HL-60 (cell line): ENCODE measurements around the gene CD151.

Source experiments
- DNase-seq, 2 experiments: peaks; one replicate each; pipeline ENCODE4 v3.0.0-alpha.2; 2010 to 2020; ENCODE audit warnings: low read depth in 1 of 2, low spot score in 1 of 2
- H3K27ac ChIP-seq: fragments of 250-450 bp; sonication (Bioruptor Pico); replicated peaks from 2 replicates; pipeline ENCODE4 v1.5.1; 2020; ENCODE audit warnings: mild to moderate bottlenecking, moderate library complexity
- H3K27me3 ChIP-seq: fragments of 250-450 bp; sonication (Bioruptor Pico); 2 replicates; pipeline ENCODE4 v1.5.1; 2021; ENCODE audit warnings: mild to moderate bottlenecking, moderate library complexity; ENCODE audit not compliant: insufficient read depth, poor library complexity, severe bottlenecking
- H3K4me3 ChIP-seq: replicated peaks from 2 replicates; pipeline ENCODE4 v1.5.1; 2011; ENCODE audit warnings: mild to moderate bottlenecking, control low read depth, low read length; ENCODE audit not compliant: insufficient read depth
- CTCF ChIP-seq: IDR thresholded peaks from one replicate; pipeline ENCODE4 v1.5.1; 2011; ENCODE audit warnings: low read length, control low read depth, inconsistent platforms; ENCODE audit not compliant: insufficient read depth
- GABPA ChIP-seq: IDR thresholded peaks from 2 replicates; pipeline ENCODE4 v1.6.1; 2012; ENCODE audit warnings: low read depth
- POLR2AphosphoS5 ChIP-seq: IDR thresholded peaks from 2 replicates; pipeline ENCODE4 v1.6.1; 2012; ENCODE audit warnings: low read depth
- SPI1 ChIP-seq: IDR thresholded peaks from 2 replicates; pipeline ENCODE4 v1.6.1; 2012; ENCODE audit warnings: low read depth, mild to moderate bottlenecking, borderline replicate concordance
- TF ChIP-seq, protein P1 (sequence below): IDR thresholded peaks from 2 replicates; pipeline ENCODE4 v1.6.1; 2012; ENCODE audit warnings: low read depth; ENCODE audit not compliant: insufficient replicate concordance

Gene CD151

DNA sequence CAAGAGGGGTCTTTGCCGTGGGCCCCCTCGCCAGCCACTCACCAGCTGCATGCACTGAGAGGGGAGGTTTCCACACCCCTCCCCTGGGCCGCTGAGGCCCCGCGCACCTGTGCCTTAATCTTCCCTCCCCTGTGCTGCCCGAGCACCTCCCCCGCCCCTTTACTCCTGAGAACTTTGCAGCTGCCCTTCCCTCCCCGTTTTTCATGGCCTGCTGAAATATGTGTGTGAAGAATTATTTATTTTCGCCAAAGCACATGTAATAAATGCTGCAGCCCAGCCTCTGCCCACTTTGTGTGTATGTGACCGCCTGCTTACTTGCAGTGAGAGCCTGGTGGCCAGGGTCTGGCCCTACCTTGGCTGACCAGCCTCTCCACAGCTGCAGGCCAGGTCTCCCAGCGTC, 7.8 kb upstream of the CD151 start:
- Histone ChIP-seq H3K4me3 (no peak overlapping the region), H3K27ac (no peak overlapping the region), H3K27me3 (no peaks in the 10 kb centered on the region)
- no peak for DNase-seq
- TF ChIP-seq SPI1 = no peak
- no peak for TF ChIP-seq GABPA
- TF ChIP-seq, protein P1, sequence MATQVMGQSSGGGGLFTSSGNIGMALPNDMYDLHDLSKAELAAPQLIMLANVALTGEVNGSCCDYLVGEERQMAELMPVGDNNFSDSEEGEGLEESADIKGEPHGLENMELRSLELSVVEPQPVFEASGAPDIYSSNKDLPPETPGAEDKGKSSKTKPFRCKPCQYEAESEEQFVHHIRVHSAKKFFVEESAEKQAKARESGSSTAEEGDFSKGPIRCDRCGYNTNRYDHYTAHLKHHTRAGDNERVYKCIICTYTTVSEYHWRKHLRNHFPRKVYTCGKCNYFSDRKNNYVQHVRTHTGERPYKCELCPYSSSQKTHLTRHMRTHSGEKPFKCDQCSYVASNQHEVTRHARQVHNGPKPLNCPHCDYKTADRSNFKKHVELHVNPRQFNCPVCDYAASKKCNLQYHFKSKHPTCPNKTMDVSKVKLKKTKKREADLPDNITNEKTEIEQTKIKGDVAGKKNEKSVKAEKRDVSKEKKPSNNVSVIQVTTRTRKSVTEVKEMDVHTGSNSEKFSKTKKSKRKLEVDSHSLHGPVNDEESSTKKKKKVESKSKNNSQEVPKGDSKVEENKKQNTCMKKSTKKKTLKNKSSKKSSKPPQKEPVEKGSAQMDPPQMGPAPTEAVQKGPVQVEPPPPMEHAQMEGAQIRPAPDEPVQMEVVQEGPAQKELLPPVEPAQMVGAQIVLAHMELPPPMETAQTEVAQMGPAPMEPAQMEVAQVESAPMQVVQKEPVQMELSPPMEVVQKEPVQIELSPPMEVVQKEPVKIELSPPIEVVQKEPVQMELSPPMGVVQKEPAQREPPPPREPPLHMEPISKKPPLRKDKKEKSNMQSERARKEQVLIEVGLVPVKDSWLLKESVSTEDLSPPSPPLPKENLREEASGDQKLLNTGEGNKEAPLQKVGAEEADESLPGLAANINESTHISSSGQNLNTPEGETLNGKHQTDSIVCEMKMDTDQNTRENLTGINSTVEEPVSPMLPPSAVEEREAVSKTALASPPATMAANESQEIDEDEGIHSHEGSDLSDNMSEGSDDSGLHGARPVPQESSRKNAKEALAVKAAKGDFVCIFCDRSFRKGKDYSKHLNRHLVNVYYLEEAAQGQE = no peak
- no peak for TF ChIP-seq POLR2AphosphoS5
- TF ChIP-seq CTCF = no peak

DNA sequence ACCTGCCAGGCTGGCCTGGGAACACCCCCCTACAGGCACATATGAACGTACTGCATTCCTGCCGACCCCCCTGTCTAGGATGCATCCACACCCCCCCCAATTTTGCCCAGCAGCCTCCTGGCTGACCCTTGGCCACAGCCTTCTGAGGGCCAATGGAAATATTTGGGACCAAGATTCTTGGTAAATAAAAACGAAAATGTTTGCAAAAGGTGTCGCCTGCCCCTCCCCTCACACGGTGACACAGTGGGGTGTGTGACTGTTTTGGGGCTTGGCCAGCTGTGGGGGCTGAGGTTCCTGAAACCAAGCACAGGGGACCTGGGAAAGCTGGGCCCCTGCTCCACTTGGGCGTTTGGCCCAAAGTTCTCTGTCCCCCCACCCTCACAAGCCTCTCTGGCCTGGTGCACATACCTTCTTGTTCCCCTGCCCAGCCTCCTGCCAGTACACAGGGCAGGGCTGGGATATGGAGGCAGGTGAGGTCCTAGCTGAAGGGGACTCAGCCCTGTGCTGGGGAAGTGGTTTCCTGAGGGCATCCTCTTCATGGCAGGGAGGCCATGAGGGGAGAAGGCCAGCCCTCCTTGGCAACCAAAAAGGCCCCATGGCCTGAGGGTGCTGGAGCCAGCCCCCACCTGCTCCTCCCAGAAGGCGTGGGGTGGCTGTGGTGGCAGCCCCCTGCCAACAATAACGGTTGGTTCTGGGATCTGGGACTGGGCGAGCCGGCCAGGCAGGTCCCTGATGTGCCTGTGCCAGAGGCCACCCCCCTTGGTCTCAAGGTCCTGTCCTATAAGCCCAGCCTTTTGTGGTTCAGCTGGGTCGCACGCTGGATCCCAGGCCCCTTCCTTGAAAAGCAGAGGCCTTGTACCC, 7.2 kb upstream of the CD151 start:
- TF ChIP-seq POLR2AphosphoS5 (no peak), GABPA (no peak), SPI1 (peak; percentile 9; the same call in 1 of the 2 replicates), CTCF (no peak)
- TF ChIP-seq, protein P1 = no peak
- H3K27ac ChIP-seq = no peak overlapping the region; the same call in 1 of the 2 replicates
- peaks cover 6% of the 10 kb centered on the region for H3K27me3 ChIP-seq
- no peak overlapping the region for H3K4me3 ChIP-seq
- DNase-seq = no peak

GRCh38 chr11:826227-826621, 6.5 kb upstream of the CD151 start:
- H3K27me3 ChIP-seq = peaks cover 9% of the 10 kb centered on the region
- DNase-seq = no peak
- no peak overlapping the region for H3K4me3 ChIP-seq

More at GRCh38 chr11:826227-826621, 6.5 kb upstream of the CD151 start:
- TF ChIP-seq CTCF (no peak), POLR2AphosphoS5 (no peak), SPI1 (no peak), GABPA (no peak)
- TF ChIP-seq, protein P1 = no peak
- peak overlapping the region; percentile 65; the same call in 1 of the 2 replicates for H3K27ac ChIP-seq
